ENCODE results near the gene CKAP2L.

- TF ChIP-seq CTCF (conservative IDR thresholded peaks at IDR 0.05; ENCODE audit: low read length) (no peak), EZH2phosphoT487 (IDR thresholded peaks at IDR 0.05; ENCODE audit: borderline replicate concordance) (no peak)
Observed at GRCh38 chr2:112733456-112733855, 31.0 kb downstream of the CKAP2L start.

Measured in Loucy (cell line).